Panc1 (cell line): ENCODE measurements around the gene ME2. TPM values are rescaled to one million over a fixed set of nuclear protein-coding genes. Genes with fewer than 3 reads are reported as not detected.
"Not testable (repeated sequence)": the region's sequence is repeated elsewhere in the genome, so short reads cannot be mapped to it uniquely, and the experiment has no call there.

Experiments used
- ATAC-seq: fragments of 200-7000 bp; cut with Tn5 transposase; 2 replicates; pipeline ENCODE4 v1.9.1; 2020; ENCODE audit warnings: mild to moderate bottlenecking, moderate library complexity
- BruUV-seq: library from RNA; stranded (reverse); fragments of 400-500 nt; replicated peaks from 2 replicates; lab custom pipeline; 2021; lab: Mats Ljungman, UMichigan
- CTCF ChIA-PET: fragments of 300-600 bp; sonication (Branson Sonifier 250); formaldehyde crosslinking; loops from one replicate; lab custom pipeline; 2022; ENCODE audit warnings: antibody characterized with exemption; lab: Charles Lee
- POLR2A ChIA-PET: fragments of 300-600 bp; sonication (Branson Sonifier 250); formaldehyde crosslinking; loops from one replicate; lab custom pipeline; 2022; ENCODE audit warnings: antibody characterized with exemption; lab: Charles Lee
- DNase-seq: peaks from one replicate; pipeline ENCODE4 v3.0.0-alpha.2; 2010; ENCODE audit warnings: low read depth, low spot score
- H3K27ac ChIP-seq: 2 replicates; pipeline ENCODE4 v1.5.1; 2011; ENCODE audit warnings: mild to moderate bottlenecking, low read length, inconsistent platforms
- H3K27me3 ChIP-seq: fragments of 200-500 bp; sonication (Bioruptor generic); 2 replicates; pipeline ENCODE4 v1.6.0; 2014; ENCODE audit warnings: low read length, inconsistent platforms; ENCODE audit not compliant: control insufficient read depth, insufficient read depth
- H3K36me3 ChIP-seq: fragments of 200-500 bp; sonication (Bioruptor generic); 2 replicates; pipeline ENCODE4 v1.5.1; 2014; ENCODE audit warnings: inconsistent platforms, mild to moderate bottlenecking, low read length, moderate library complexity; ENCODE audit not compliant: control insufficient read depth, insufficient read depth
- H3K4me1 ChIP-seq: 2 replicates; pipeline ENCODE4 v1.5.1; 2011; ENCODE audit warnings: inconsistent platforms, mild to moderate bottlenecking, low read length, moderate library complexity; ENCODE audit not compliant: control insufficient read depth, insufficient read depth
- H3K4me3 ChIP-seq, 2 experiments: 2 replicates each; pipeline ENCODE4 v1.5.1; 2011 to 2012; ENCODE audit warnings: low read depth in 2 of 2, low read length in 2 of 2, mild to moderate bottlenecking in 2 of 2, inconsistent platforms in 1 of 2, moderate library complexity in 1 of 2
- H3K9me3 ChIP-seq: fragments of 200-500 bp; sonication (Bioruptor generic); 2 replicates; pipeline ENCODE4 v1.5.1; 2014; ENCODE audit warnings: low read depth, mild to moderate bottlenecking, inconsistent platforms, low read length, moderate library complexity; ENCODE audit not compliant: control insufficient read depth, insufficient read depth
- POLR2AphosphoS5 ChIP-seq: IDR thresholded peaks from 2 replicates; pipeline ENCODE4 v1.6.1; 2012; ENCODE audit warnings: mild to moderate bottlenecking, low read depth, low read length, moderate library complexity
- SIN3A ChIP-seq: IDR thresholded peaks from 2 replicates; pipeline ENCODE4 v1.6.1; 2012; ENCODE audit warnings: low read depth, mild to moderate bottlenecking, low read length, moderate library complexity, borderline replicate concordance; ENCODE audit not compliant: insufficient read depth
- TCF7L2 ChIP-seq: IDR thresholded peaks from 2 replicates; pipeline ENCODE4 v1.6.1; 2011; ENCODE audit warnings: mild to moderate bottlenecking, low read depth, low read length, inconsistent platforms
- in situ Hi-C: cut with HindIII; loops from 2 replicates; pipeline ENCODE4 v1.10.0; 2016; ENCODE audit warnings: low sequenced_read_pairs, low pct_unique_long_range_greater_than_20kb
- intact Hi-C: fragments of 100-400 bp; cut with micrococcal nuclease; formaldehyde crosslinking; loops from one replicate; pipeline ENCODE4 v1.10.0; 2022; ENCODE audit not compliant: unreplicated experiment
- total RNA-seq: library from RNA; stranded (reverse); gene quantifications from one replicate; pipeline ENCODE4 v1.2.1, GENCODE V29; 2021; ENCODE audit not compliant: unreplicated experiment
- TF ChIP-seq, protein P1 (sequence below): fragments of 450-650 bp; IDR thresholded peaks from 2 replicates; pipeline ENCODE4 v1.5.1; 2017; ENCODE audit warnings: mild to moderate bottlenecking
- TF ChIP-seq, protein P2 (sequence below), 2 experiments: IDR thresholded peaks; 2 replicates each; pipeline ENCODE4 v1.6.1; 2011 to 2012; ENCODE audit warnings: low read depth in 2 of 2, control low read depth in 1 of 2, low read length in 1 of 2, mild to moderate bottlenecking in 1 of 2, moderate library complexity in 1 of 2; ENCODE audit not compliant: insufficient read depth in 1 of 2

Gene ME2
- total RNA-seq, 1 experiment from 2014 or later, result 38.2 TPM

DNA sequence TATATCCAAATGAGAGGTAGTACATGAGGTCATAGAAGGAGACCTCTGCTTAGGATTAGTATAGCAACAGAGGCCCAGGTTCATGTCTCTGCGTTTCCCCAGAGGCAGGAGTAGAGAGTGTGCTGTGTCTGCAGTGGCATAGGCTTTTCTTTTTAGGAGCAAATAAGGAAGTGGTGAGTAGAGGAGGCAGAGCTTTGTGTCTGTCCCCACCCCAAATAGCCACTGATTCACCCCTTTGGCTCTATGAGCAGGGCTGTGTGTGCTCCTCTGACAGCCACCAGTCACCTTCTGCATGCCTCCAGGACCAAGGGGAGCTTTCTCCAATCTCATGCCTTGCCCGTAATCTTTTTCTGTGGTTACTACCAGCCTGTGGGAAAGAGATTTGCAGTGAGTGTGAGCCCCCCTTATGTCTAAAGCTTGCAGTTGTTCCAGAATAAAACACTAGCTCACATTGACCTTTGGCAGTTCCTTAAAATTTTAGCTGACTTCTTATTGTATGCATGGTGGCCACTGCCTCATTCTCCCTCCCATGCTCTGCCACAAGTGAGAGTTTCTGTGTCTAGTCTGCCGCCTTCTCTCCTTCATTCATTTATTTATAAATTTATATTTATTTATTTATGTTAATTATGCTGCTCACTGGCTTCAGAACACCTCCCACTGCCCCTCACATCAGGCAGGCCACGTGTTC lies 65.5 kb downstream of the ME2 start:
- Histone ChIP-seq H3K36me3 (peaks cover 5% of the 10 kb centered on the region; the same call in 1 of the 2 replicates), H3K27me3 (no peaks in the 10 kb centered on the region), H3K27ac (no peak overlapping the region), H3K9me3 (no peaks in the 10 kb centered on the region), H3K4me1 (no peaks in the 10 kb centered on the region), H3K4me3 (no peak overlapping the region)
- ChIA-PET CTCF (no interaction called here), POLR2A (interaction anchor here (0.6 kb wide), 1 partner anchor 22 kb away, joined by 4 read pairs; no protein-coding TSS in a partner anchor)
- no peak for TF ChIP-seq POLR2AphosphoS5
- TF ChIP-seq, protein P1, sequence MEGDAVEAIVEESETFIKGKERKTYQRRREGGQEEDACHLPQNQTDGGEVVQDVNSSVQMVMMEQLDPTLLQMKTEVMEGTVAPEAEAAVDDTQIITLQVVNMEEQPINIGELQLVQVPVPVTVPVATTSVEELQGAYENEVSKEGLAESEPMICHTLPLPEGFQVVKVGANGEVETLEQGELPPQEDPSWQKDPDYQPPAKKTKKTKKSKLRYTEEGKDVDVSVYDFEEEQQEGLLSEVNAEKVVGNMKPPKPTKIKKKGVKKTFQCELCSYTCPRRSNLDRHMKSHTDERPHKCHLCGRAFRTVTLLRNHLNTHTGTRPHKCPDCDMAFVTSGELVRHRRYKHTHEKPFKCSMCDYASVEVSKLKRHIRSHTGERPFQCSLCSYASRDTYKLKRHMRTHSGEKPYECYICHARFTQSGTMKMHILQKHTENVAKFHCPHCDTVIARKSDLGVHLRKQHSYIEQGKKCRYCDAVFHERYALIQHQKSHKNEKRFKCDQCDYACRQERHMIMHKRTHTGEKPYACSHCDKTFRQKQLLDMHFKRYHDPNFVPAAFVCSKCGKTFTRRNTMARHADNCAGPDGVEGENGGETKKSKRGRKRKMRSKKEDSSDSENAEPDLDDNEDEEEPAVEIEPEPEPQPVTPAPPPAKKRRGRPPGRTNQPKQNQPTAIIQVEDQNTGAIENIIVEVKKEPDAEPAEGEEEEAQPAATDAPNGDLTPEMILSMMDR, result no peak
- TF ChIP-seq, protein P2, sequence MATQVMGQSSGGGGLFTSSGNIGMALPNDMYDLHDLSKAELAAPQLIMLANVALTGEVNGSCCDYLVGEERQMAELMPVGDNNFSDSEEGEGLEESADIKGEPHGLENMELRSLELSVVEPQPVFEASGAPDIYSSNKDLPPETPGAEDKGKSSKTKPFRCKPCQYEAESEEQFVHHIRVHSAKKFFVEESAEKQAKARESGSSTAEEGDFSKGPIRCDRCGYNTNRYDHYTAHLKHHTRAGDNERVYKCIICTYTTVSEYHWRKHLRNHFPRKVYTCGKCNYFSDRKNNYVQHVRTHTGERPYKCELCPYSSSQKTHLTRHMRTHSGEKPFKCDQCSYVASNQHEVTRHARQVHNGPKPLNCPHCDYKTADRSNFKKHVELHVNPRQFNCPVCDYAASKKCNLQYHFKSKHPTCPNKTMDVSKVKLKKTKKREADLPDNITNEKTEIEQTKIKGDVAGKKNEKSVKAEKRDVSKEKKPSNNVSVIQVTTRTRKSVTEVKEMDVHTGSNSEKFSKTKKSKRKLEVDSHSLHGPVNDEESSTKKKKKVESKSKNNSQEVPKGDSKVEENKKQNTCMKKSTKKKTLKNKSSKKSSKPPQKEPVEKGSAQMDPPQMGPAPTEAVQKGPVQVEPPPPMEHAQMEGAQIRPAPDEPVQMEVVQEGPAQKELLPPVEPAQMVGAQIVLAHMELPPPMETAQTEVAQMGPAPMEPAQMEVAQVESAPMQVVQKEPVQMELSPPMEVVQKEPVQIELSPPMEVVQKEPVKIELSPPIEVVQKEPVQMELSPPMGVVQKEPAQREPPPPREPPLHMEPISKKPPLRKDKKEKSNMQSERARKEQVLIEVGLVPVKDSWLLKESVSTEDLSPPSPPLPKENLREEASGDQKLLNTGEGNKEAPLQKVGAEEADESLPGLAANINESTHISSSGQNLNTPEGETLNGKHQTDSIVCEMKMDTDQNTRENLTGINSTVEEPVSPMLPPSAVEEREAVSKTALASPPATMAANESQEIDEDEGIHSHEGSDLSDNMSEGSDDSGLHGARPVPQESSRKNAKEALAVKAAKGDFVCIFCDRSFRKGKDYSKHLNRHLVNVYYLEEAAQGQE (IDR thresholded peaks at IDR 0.05; ENCODE audit: insufficient read depth in 1 of 2, low read depth in 2 of 2, low read length in 1 of 2), result no peak
- no peak for TF ChIP-seq SIN3A
- TF ChIP-seq TCF7L2, result no peak
- no peak for DNase-seq
- no peak for ATAC-seq
- no TSS peak for BruUV-seq
- intact Hi-C loops (no loop called here), in situ Hi-C loops (no loop called here)

DNA sequence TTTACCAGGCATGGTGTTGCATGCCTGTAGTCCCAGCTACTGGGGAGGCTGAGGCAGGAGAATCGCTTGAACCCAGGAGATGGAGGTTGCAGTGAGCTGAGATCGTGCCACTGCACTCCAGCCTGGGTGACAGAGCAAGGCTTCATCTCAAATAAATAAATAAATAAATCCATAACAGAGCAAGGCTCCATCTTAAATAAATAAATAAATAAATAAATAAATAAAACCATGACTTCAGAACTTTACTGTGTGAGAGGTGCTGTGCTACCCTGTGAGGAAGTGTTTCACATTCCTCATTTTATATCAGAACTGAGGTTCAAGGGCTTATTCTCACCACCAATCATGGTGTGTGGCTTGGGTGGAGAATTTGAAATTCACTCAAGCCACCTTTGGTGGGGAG lies 67.0 kb downstream of the ME2 start:
- CTCF ChIA-PET, intact Hi-C loops, in situ Hi-C loops, DNase-seq, H3K4me1 ChIP-seq, ATAC-seq, BruUV-seq, H3K27ac ChIP-seq, H3K4me3 ChIP-seq, POLR2A ChIA-PET, H3K9me3 ChIP-seq, H3K36me3 ChIP-seq, H3K27me3 ChIP-seq: not testable (repeated sequence)

DNA sequence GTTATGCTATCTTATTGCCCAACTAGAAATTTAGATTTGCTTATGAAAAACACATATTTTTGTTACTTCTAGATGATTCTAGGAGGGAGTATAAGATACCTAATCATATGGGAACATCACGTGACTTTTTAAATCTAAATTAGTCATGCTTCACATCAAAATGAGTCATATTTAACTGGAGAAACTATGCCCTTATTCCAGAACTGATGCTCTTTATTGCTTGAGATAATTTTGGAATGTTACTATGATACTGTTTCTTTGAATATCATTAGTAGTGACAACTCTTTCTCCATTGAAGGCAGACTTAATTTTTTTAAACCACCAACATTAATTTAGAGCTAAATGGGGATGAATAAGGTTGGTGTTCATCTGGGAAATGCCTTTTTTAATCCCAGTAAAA lies 69.0 kb downstream of the ME2 start:
- CTCF ChIA-PET, result no interaction called here
- TF ChIP-seq POLR2AphosphoS5, result no peak
- TF ChIP-seq, protein P2 (IDR thresholded peaks at IDR 0.05; ENCODE audit: insufficient read depth in 1 of 2, low read depth in 2 of 2, low read length in 1 of 2), result no peak
- no peak for TF ChIP-seq TCF7L2
- TF ChIP-seq, protein P1, result no peak
- no peak for TF ChIP-seq SIN3A
- no peak for ATAC-seq
- Histone ChIP-seq H3K36me3 (no peaks in the 10 kb centered on the region; the same call in 1 of the 2 replicates), H3K4me1 (no peaks in the 10 kb centered on the region), H3K27ac (no peak overlapping the region), H3K4me3 (no peak overlapping the region), H3K9me3 (no peaks in the 10 kb centered on the region), H3K27me3 (no peaks in the 10 kb centered on the region)
- intact Hi-C loops, result no loop called here
- no peak for DNase-seq
- POLR2A ChIA-PET, result no interaction called here
- BruUV-seq, result no TSS peak
- in situ Hi-C loops, result no loop called here
